ENCODE results near the gene ZFC3H1.

- no peak for TF ChIP-seq CTCF (IDR thresholded peaks at IDR 0.05)
- no peak for TF ChIP-seq POLR2A (IDR thresholded peaks at IDR 0.05)
- no peak for TF ChIP-seq EP300 (IDR thresholded peaks at IDR 0.05)
- no peak for TF ChIP-seq POLR2AphosphoS5 (IDR thresholded peaks at IDR 0.05)
Measured at GRCh38 chr12:71686658-71687025, 23.0 kb upstream of the ZFC3H1 start.

Data from stomach (tissue), 4 donors.